HL-60 (cell line): ENCODE results near the gene PHLPP1.

ENCODE experiments used
- DNase-seq, 2 experiments: peaks; one replicate each; pipeline ENCODE4 v3.0.0-alpha.2; 2010 to 2020; ENCODE audit warnings: low read depth in 1 of 2, low spot score in 1 of 2
- H3K27ac ChIP-seq: fragments of 250-450 bp; sonication (Bioruptor Pico); replicated peaks from 2 replicates; pipeline ENCODE4 v1.5.1; 2020; ENCODE audit warnings: mild to moderate bottlenecking, moderate library complexity
- H3K27me3 ChIP-seq: fragments of 250-450 bp; sonication (Bioruptor Pico); 2 replicates; pipeline ENCODE4 v1.5.1; 2021; ENCODE audit warnings: mild to moderate bottlenecking, moderate library complexity; ENCODE audit not compliant: insufficient read depth, poor library complexity, severe bottlenecking
- H3K4me3 ChIP-seq: replicated peaks from 2 replicates; pipeline ENCODE4 v1.5.1; 2011; ENCODE audit warnings: mild to moderate bottlenecking, control low read depth, low read length; ENCODE audit not compliant: insufficient read depth
- GABPA ChIP-seq: IDR thresholded peaks from 2 replicates; pipeline ENCODE4 v1.6.1; 2012; ENCODE audit warnings: low read depth
- POLR2AphosphoS5 ChIP-seq: IDR thresholded peaks from 2 replicates; pipeline ENCODE4 v1.6.1; 2012; ENCODE audit warnings: low read depth
- SPI1 ChIP-seq: IDR thresholded peaks from 2 replicates; pipeline ENCODE4 v1.6.1; 2012; ENCODE audit warnings: low read depth, mild to moderate bottlenecking, borderline replicate concordance
- TF ChIP-seq, protein P1 (sequence below): IDR thresholded peaks from 2 replicates; pipeline ENCODE4 v1.6.1; 2012; ENCODE audit warnings: low read depth; ENCODE audit not compliant: insufficient replicate concordance
- TF ChIP-seq, protein P2 (sequence below): IDR thresholded peaks from one replicate; pipeline ENCODE4 v1.5.1; 2011; ENCODE audit warnings: low read length, control low read depth, inconsistent platforms; ENCODE audit not compliant: insufficient read depth

PHLPP1 gene

DNA sequence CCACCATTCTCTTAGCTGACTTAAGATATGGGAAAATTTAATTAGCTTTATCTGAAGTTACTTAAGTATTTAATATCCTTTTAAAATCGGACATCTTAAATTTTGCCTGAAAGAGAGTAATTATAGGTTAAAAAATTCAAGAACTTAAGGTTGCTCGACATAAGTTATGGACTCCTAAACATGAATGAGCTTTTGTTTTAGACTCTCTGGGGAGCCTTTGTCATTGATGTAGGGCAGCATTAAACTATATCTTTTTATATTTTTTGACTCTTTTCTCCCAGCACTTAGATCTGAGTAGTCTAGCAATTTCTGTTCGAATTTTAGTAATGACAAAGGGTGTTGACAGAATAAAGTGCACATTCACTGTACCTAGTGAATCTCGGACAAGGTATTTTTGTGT lies 4.7 kb downstream of the PHLPP1 start:
- no peak for DNase-seq
- Histone ChIP-seq H3K27me3 (no peaks in the 10 kb centered on the region), H3K4me3 (no peak overlapping the region), H3K27ac (no peak overlapping the region)
- TF ChIP-seq, protein P1, sequence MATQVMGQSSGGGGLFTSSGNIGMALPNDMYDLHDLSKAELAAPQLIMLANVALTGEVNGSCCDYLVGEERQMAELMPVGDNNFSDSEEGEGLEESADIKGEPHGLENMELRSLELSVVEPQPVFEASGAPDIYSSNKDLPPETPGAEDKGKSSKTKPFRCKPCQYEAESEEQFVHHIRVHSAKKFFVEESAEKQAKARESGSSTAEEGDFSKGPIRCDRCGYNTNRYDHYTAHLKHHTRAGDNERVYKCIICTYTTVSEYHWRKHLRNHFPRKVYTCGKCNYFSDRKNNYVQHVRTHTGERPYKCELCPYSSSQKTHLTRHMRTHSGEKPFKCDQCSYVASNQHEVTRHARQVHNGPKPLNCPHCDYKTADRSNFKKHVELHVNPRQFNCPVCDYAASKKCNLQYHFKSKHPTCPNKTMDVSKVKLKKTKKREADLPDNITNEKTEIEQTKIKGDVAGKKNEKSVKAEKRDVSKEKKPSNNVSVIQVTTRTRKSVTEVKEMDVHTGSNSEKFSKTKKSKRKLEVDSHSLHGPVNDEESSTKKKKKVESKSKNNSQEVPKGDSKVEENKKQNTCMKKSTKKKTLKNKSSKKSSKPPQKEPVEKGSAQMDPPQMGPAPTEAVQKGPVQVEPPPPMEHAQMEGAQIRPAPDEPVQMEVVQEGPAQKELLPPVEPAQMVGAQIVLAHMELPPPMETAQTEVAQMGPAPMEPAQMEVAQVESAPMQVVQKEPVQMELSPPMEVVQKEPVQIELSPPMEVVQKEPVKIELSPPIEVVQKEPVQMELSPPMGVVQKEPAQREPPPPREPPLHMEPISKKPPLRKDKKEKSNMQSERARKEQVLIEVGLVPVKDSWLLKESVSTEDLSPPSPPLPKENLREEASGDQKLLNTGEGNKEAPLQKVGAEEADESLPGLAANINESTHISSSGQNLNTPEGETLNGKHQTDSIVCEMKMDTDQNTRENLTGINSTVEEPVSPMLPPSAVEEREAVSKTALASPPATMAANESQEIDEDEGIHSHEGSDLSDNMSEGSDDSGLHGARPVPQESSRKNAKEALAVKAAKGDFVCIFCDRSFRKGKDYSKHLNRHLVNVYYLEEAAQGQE = no peak
- TF ChIP-seq SPI1 = no peak

DNA sequence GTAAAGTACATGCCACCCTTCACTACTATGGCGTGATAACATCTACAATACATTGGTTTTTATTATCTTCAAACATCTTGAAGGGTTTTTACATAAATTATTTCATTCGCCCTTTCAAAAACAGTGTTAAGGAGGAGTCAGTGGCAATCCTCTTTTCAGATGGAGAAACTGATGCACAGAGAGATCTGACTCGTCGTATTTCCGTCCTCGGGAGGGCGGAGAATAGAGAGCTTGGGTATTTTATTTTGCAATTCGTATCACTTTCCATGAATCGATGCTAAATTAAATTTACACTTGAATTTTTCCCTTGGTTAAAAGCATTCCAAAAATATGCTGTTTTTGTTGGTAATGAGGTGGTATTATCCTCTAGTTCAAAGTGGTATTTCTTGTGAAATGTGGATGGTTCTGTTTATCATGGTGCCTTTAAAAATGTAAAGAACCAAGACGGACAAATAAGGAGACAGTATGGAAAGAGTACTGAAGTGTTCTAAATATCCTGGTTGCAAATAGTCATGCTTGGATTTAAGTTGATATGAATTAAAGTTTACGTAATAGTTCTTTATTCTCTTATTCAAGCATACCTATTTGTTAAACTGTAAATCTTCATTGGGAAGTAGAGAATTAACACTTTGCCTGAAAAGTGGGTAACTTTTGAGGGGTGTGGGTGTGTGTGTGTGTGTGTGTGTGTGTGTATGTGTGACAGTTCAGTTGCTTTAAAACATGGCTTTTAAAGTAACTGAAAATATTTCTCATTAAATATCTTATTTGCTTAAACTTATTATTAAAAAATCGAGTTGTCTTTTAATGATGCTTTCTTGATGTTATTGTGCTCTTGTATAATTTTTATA lies 5.6 kb downstream of the PHLPP1 start:
- no peak for DNase-seq
- Histone ChIP-seq H3K4me3 (no peak overlapping the region), H3K27me3 (no peaks in the 10 kb centered on the region), H3K27ac (no peak overlapping the region)
- no peak for TF ChIP-seq POLR2AphosphoS5
- TF ChIP-seq, protein P1 = no peak
- TF ChIP-seq, protein P2, sequence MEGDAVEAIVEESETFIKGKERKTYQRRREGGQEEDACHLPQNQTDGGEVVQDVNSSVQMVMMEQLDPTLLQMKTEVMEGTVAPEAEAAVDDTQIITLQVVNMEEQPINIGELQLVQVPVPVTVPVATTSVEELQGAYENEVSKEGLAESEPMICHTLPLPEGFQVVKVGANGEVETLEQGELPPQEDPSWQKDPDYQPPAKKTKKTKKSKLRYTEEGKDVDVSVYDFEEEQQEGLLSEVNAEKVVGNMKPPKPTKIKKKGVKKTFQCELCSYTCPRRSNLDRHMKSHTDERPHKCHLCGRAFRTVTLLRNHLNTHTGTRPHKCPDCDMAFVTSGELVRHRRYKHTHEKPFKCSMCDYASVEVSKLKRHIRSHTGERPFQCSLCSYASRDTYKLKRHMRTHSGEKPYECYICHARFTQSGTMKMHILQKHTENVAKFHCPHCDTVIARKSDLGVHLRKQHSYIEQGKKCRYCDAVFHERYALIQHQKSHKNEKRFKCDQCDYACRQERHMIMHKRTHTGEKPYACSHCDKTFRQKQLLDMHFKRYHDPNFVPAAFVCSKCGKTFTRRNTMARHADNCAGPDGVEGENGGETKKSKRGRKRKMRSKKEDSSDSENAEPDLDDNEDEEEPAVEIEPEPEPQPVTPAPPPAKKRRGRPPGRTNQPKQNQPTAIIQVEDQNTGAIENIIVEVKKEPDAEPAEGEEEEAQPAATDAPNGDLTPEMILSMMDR = no peak
- TF ChIP-seq GABPA = no peak
- no peak for TF ChIP-seq SPI1

DNA sequence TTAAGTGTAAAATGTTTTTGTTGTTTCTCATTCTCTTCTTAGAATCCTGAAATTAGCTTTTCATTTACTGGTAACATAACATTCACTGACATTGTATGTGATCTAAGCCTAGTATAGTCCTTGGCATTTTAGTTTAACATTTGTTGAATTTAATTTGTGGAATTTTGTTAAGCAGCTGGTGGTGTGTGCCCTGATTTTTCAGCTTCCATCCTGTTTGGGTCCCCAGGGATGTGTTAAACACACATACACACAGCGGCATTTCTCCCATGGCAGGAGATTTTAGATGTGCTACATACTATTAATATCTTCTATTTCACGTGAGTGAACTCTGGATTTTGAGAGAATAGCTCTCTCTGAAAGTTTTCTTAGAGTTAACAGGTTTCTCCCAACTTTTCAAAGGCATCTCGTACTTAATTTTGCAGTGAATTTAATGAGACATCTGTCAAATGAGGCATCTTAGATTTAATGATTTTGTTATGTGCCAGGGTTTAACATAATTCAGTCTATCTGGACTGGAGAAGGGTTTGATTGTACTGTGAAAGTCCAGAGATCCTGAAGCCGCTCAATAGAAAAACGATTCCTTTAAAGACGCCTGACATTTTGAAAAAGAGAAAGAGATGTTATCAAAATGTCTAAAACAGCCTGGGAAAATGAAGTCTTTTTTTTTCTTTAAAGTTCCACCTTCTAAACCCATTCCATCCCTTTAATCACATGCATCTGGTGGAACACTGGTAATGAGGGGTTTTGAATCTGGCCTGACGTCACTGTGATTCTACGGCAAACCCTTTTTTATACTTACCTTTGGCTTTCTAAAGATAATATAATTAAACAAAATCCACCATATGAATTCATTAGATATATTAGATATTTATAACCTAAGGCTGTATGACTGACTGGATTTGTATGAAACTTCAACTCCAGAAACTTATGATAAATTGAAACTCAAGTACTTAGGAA lies 6.8 kb downstream of the PHLPP1 start:
- no peak overlapping the region for H3K4me3 ChIP-seq
- no peak for DNase-seq
- TF ChIP-seq, protein P2 = no peak
- TF ChIP-seq, protein P1 = no peak
- no peak for TF ChIP-seq POLR2AphosphoS5
- TF ChIP-seq SPI1 = no peak
- TF ChIP-seq GABPA = no peak
- no peak overlapping the region for H3K27ac ChIP-seq
- no peaks in the 10 kb centered on the region for H3K27me3 ChIP-seq
